Mesenchymal stem cell (in vitro differentiated cells and primary cell): ENCODE measurements around the gene PFKP.
A peak's percentile ranks its signal among the peaks of the same experiment; 100 is the strongest.

Experiments
- DNase-seq: peaks from one replicate; pipeline ENCODE4 v3.0.0-alpha.2; 2013
- H2AFZ ChIP-seq: one replicate; pipeline ENCODE4 v1.6.1; 2013; ENCODE audit warnings: low read depth, mild to moderate bottlenecking, control low read depth, inconsistent platforms, low read length, moderate library complexity
- H2AK5ac ChIP-seq: 2 replicates; pipeline ENCODE4 v1.6.1; 2013; ENCODE audit warnings: low read length, moderate library complexity, mild to moderate bottlenecking, inconsistent platforms; ENCODE audit not compliant: severe bottlenecking
- H2BK120ac ChIP-seq: one replicate; pipeline ENCODE4 v1.6.1; 2013; ENCODE audit warnings: low read depth, mild to moderate bottlenecking, inconsistent platforms, low read length, moderate library complexity
- H2BK12ac ChIP-seq, 2 experiments: one replicate each; pipeline ENCODE4 v1.6.1; 2013; ENCODE audit warnings: inconsistent platforms in 2 of 2, low read length in 2 of 2, mild to moderate bottlenecking in 2 of 2, moderate library complexity in 2 of 2, control low read depth in 1 of 2
- H2BK15ac ChIP-seq: one replicate; pipeline ENCODE4 v1.6.1; 2013; ENCODE audit warnings: mild to moderate bottlenecking, low read depth, inconsistent platforms; ENCODE audit not compliant: poor library complexity, severe bottlenecking
- H2BK5ac ChIP-seq: 2 replicates; pipeline ENCODE4 v1.6.1; 2013; ENCODE audit warnings: low read depth, mild to moderate bottlenecking, low read length, control low read depth, inconsistent platforms; ENCODE audit not compliant: poor library complexity, severe bottlenecking
- H3K14ac ChIP-seq, 2 experiments: one replicate each; pipeline ENCODE4 v1.6.1; 2013; ENCODE audit warnings: inconsistent platforms in 2 of 2, low read length in 2 of 2, control low read depth in 1 of 2, mild to moderate bottlenecking in 1 of 2, moderate library complexity in 1 of 2
- H3K18ac ChIP-seq, 2 experiments: one replicate each; pipeline ENCODE4 v1.6.1; 2013; ENCODE audit warnings: inconsistent platforms in 2 of 2, low read length in 2 of 2, control low read depth in 1 of 2, low read depth in 1 of 2, mild to moderate bottlenecking in 1 of 2
- H3K23ac ChIP-seq, 2 experiments: one replicate each; pipeline ENCODE4 v1.6.1; 2013; ENCODE audit warnings: inconsistent platforms in 2 of 2, low read length in 2 of 2, mild to moderate bottlenecking in 2 of 2, moderate library complexity in 2 of 2, control low read depth in 1 of 2
- H3K27ac ChIP-seq: 2 replicates; pipeline ENCODE4 v1.5.1; 2013; ENCODE audit warnings: mild to moderate bottlenecking, moderate library complexity, low read length, control low read depth, inconsistent platforms; ENCODE audit not compliant: poor library complexity, severe bottlenecking
- H3K27me3 ChIP-seq, 2 experiments: 2 replicates each; pipeline versions ENCODE4 v1.6.1 to v1.7.0; 2013; ENCODE audit warnings: low read length in 2 of 2, mild to moderate bottlenecking in 2 of 2, moderate library complexity in 2 of 2, control low read depth in 1 of 2, inconsistent platforms in 1 of 2; ENCODE audit not compliant: control insufficient read depth in 1 of 2, insufficient read depth in 1 of 2
- H3K36me3 ChIP-seq, 2 experiments: 2 replicates each; pipeline versions ENCODE4 v1.6.1 to v1.7.0; 2013; ENCODE audit warnings: low read length in 2 of 2, control low read depth in 1 of 2, inconsistent platforms in 1 of 2, low read depth in 1 of 2, mild to moderate bottlenecking in 1 of 2; ENCODE audit not compliant: insufficient read depth in 2 of 2, control insufficient read depth in 1 of 2
- H3K4ac ChIP-seq, 2 experiments: one replicate each; pipeline ENCODE4 v1.6.1; 2013; ENCODE audit warnings: inconsistent platforms in 2 of 2, low read length in 2 of 2, mild to moderate bottlenecking in 2 of 2, moderate library complexity in 2 of 2, control low read depth in 1 of 2, low read depth in 1 of 2
- H3K4me1 ChIP-seq: 2 replicates; pipeline ENCODE4 v1.6.1; 2013; ENCODE audit warnings: low read depth, low read length, control low read depth; ENCODE audit not compliant: control insufficient read depth, insufficient read depth
- H3K4me2 ChIP-seq: 2 replicates; pipeline ENCODE4 v1.6.1; 2013; ENCODE audit warnings: low read length, mild to moderate bottlenecking, inconsistent platforms; ENCODE audit not compliant: poor library complexity, severe bottlenecking
- H3K4me3 ChIP-seq, 2 experiments: 2 replicates each; pipeline versions ENCODE4 v1.5.1 to v1.7.0; 2013; ENCODE audit warnings: low read length in 2 of 2, mild to moderate bottlenecking in 2 of 2, control low read depth in 1 of 2, low read depth in 1 of 2; ENCODE audit not compliant: insufficient read depth in 1 of 2
- H3K79me1 ChIP-seq: replicated peaks from 2 replicates; pipeline ENCODE4 v1.6.1; 2013; ENCODE audit warnings: mild to moderate bottlenecking, control low read depth, low read length, inconsistent platforms; ENCODE audit not compliant: poor library complexity, severe bottlenecking
- H3K9ac ChIP-seq: 2 replicates; pipeline ENCODE4 v1.7.0; 2013; ENCODE audit warnings: mild to moderate bottlenecking, low read length, moderate library complexity
- H3K9me3 ChIP-seq: 2 replicates; pipeline ENCODE4 v1.7.0; 2013; ENCODE audit warnings: mild to moderate bottlenecking, low read length; ENCODE audit not compliant: control insufficient read depth
- H4K8ac ChIP-seq: one replicate; pipeline ENCODE4 v1.6.1; 2013; ENCODE audit warnings: inconsistent platforms, mild to moderate bottlenecking, low read length, moderate library complexity
- H4K91ac ChIP-seq: one replicate; pipeline ENCODE4 v1.6.1; 2013; ENCODE audit warnings: mild to moderate bottlenecking, low read length, inconsistent platforms
- WGBS: methylation state at CpG from one replicate; pipeline ENCODE4 v1.1.7; 2013; ENCODE audit warnings: mixed read lengths; 5-methylcytosine and 5-hydroxymethylcytosine counted together

Gene PFKP

GRCh38 chr10:3141351-3142005 is 74.1 kb downstream of the PFKP start:
- Histone ChIP-seq H3K4me2 (no peak overlapping the region), H3K18ac (no peak overlapping the region), H3K9me3 (no peaks in the 10 kb centered on the region), H3K27ac (no peak overlapping the region), H2BK120ac (no peak overlapping the region), H3K36me3 (peaks cover 85 to 95% of the 10 kb centered on the region in 2 experiments), H2AFZ (no peak overlapping the region), H3K4me1 (no peaks in the 10 kb centered on the region), H4K8ac (no peak overlapping the region), H4K91ac (no peak overlapping the region), H3K14ac (no peak overlapping the region), H3K9ac (no peak overlapping the region), H3K4me3 (no peak overlapping the region), H3K27me3 (no peaks in the 10 kb centered on the region), H3K79me1 (peaks cover 33% of the 10 kb centered on the region), H3K23ac (no peak overlapping the region), H2BK15ac (no peak overlapping the region), H2BK5ac (no peak overlapping the region), H2AK5ac (no peak overlapping the region), H2BK12ac (no peak overlapping the region), H3K4ac (no peak overlapping the region)
- DNase-seq: no peak
- WGBS: 90% methylated on average over 12 of the region's 21 CpGs

DNA sequence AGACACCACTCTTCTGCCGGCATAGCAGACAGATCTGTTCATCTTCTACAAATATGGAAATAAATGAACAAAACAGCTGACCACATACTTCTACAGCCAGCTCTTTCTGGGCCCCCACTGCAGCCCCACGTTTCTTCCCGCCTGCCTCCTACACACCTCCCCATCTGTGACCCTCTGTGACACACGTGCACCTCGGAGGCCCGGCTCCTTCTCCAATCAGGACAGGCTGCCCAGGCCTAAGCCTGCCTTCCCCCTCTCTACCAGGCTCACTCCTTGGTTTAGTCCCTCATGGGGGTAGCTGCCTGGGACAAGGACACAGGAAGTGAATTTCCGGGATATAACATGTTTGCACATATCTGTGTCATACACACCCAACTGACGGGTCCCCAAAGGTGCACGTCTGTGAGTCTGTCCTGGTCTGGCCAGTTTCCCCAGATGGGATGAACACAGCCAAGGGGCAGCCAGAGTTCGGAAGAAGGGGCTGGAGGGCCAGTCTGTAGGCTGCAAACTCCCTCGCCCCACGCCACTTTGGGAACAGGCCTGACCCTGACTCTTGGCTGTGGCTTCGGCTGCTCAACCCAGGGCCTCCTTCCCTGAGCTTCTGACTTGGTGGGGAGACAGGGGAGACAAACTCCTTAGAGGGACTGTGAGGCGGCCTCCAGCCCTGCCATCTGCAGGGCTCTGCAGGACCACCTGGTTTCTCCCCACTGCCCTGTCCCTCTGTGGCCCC is 75.0 kb downstream of the PFKP start:
- no peak overlapping the region for H3K18ac ChIP-seq
- H3K23ac ChIP-seq: no peak overlapping the region
- no peak overlapping the region for H3K9ac ChIP-seq
- peaks cover 82 to 98% of the 10 kb centered on the region in 2 experiments for H3K36me3 ChIP-seq
- no peak overlapping the region for H2BK12ac ChIP-seq
- 92% methylated on average over 14 of the region's 14 CpGs for WGBS
- H4K91ac ChIP-seq: no peak overlapping the region
- no peak overlapping the region for H3K4me3 ChIP-seq
- H2AK5ac ChIP-seq: no peak overlapping the region
- H3K4me1 ChIP-seq: no peaks in the 10 kb centered on the region
- no peak overlapping the region for H2BK5ac ChIP-seq
- no peak overlapping the region for H3K4ac ChIP-seq
- no peak overlapping the region for H2AFZ ChIP-seq
- H3K9me3 ChIP-seq: no peaks in the 10 kb centered on the region
- H3K79me1 ChIP-seq: peaks cover 32% of the 10 kb centered on the region
- H4K8ac ChIP-seq: no peak overlapping the region
- no peaks in the 10 kb centered on the region for H3K27me3 ChIP-seq
- H3K27ac ChIP-seq: no peak overlapping the region
- no peak for DNase-seq
- H3K14ac ChIP-seq: no peak overlapping the region
- H2BK120ac ChIP-seq: no peak overlapping the region
- no peak overlapping the region for H3K4me2 ChIP-seq
- H2BK15ac ChIP-seq: no peak overlapping the region

GRCh38 chr10:3143366-3143765 is 76.0 kb downstream of the PFKP start:
- no peak overlapping the region for H3K18ac ChIP-seq
- no peak overlapping the region for H2AK5ac ChIP-seq
- no peak overlapping the region for H3K4ac ChIP-seq
- DNase-seq: no peak
- H4K91ac ChIP-seq: peak overlapping the region; percentile 31
- no peak overlapping the region for H3K27ac ChIP-seq
- no peak overlapping the region for H3K4me3 ChIP-seq
- H3K9me3 ChIP-seq: no peaks in the 10 kb centered on the region
- no peak overlapping the region for H4K8ac ChIP-seq
- H2BK15ac ChIP-seq: no peak overlapping the region
- H3K14ac ChIP-seq: no peak overlapping the region
- WGBS: 97% methylated on average over 16 of the region's 17 CpGs
- no peak overlapping the region for H3K23ac ChIP-seq
- no peak overlapping the region for H2BK120ac ChIP-seq
- no peak overlapping the region for H2BK12ac ChIP-seq
- H2AFZ ChIP-seq: no peak overlapping the region
- no peaks in the 10 kb centered on the region for H3K27me3 ChIP-seq
- no peak overlapping the region for H2BK5ac ChIP-seq
- no peak overlapping the region for H3K9ac ChIP-seq
- peaks cover 34% of the 10 kb centered on the region for H3K79me1 ChIP-seq
- peaks cover 82 to 100% of the 10 kb centered on the region in 2 experiments for H3K36me3 ChIP-seq
- no peaks in the 10 kb centered on the region for H3K4me1 ChIP-seq
- H3K4me2 ChIP-seq: no peak overlapping the region

DNA sequence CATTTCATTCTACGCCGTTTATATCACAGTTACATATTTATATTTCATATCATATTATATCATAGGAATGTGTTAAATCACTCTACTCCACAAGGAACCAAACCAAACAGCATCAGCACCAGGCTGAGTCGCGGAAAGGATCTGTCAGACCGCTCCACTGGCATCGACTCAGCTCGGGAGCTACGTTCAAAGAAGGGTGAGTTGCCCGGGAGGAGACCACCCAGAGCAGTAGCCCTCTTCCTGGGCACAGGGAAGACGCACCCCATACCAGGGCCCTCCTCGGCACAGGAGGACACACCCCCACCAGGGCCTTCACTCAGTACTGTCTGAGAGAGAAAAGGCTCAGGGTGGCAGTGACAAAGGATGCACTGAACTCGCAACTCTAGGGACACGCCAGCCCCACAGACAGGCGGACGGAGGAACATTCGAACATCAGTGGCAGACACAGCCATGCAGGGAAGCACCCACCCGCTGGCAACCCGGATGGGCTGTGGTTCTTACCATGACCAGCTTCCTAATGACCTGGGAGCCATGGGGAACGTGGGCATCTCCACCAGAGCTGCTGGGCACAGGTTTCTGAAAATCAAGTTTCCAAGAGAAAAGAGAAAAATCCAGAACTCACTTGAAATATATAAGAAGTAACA is 76.6 kb downstream of the PFKP start:
- H3K79me1 ChIP-seq: peaks cover 34% of the 10 kb centered on the region
- peaks cover 81 to 100% of the 10 kb centered on the region in 2 experiments for H3K36me3 ChIP-seq
- no peak overlapping the region for H3K9ac ChIP-seq
- no peak overlapping the region for H2BK120ac ChIP-seq
- H3K4me3 ChIP-seq: no peak overlapping the region
- no peak overlapping the region for H4K8ac ChIP-seq
- H3K18ac ChIP-seq: no peak overlapping the region
- H4K91ac ChIP-seq: no peak overlapping the region
- H3K4ac ChIP-seq: no peak overlapping the region
- no peaks in the 10 kb centered on the region for H3K9me3 ChIP-seq
- H3K23ac ChIP-seq: no peak overlapping the region
- H2AFZ ChIP-seq: no peak overlapping the region
- H3K14ac ChIP-seq: no peak overlapping the region
- no peaks in the 10 kb centered on the region for H3K4me1 ChIP-seq
- no peak for DNase-seq
- WGBS: 98% methylated on average over 17 of the region's 19 CpGs
- no peaks in the 10 kb centered on the region for H3K27me3 ChIP-seq
- H2BK12ac ChIP-seq: no peak overlapping the region
- no peak overlapping the region for H2BK15ac ChIP-seq
- H2AK5ac ChIP-seq: no peak overlapping the region
- H2BK5ac ChIP-seq: no peak overlapping the region
- no peak overlapping the region for H3K27ac ChIP-seq
- H3K4me2 ChIP-seq: no peak overlapping the region
